Kasumi-1 (cell line): ENCODE results near the gene RAPGEF5.

Experiments used
- DNase-seq, 2 experiments: peaks; one replicate each; lab custom pipeline; 2025; lab: John Stamatoyannopoulos, UW

Gene RAPGEF5

DNA sequence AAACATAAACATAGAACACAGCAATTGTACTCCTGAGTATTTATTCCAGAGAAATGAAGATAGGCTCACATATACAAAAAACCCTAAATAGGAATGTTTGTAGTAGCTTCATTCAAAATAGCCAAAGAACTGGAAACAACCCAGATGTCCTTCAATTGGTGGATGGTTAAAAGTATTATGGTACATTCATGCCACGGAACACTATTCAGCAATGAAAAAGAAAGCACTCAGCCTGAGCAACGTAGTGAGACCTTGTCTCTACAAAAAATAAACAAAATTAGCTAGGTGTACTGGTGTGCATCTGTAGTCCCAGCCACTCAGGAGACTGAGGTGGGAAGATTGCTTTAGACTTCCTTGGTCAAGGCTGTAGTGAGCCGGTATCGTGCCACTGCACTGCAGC lies 94.4 kb downstream of the RAPGEF5 start:
- DNase-seq = no peak

- no peak for DNase-seq
Measured at GRCh38 chr7:22256541-22257096, 100.3 kb downstream of the RAPGEF5 start.

GRCh38 chr7:22255834-22256233 lies 101.1 kb downstream of the RAPGEF5 start:
- no peak for DNase-seq

DNA sequence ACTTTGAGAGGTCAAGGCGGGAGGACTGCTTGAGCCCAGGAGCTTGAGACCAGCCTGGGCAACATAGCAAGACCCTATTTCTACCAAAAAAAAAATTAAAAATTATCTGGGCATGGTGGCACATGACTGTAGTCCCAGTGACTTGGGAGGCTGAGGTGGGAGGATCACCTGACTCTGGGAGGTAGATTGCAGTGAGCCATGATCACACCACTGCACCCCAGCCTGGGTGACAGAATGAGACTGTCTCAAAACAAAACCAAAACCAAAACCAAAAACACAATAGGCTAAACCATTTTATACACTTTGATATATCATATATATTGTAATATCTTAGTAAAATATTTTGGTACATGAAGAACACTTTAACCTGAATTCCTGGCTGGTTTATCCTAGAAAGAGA lies 101.6 kb downstream of the RAPGEF5 start:
- no peak for DNase-seq

- DNase-seq = no peak
Measured at GRCh38 chr7:22252936-22253536, 103.9 kb downstream of the RAPGEF5 start.

DNA sequence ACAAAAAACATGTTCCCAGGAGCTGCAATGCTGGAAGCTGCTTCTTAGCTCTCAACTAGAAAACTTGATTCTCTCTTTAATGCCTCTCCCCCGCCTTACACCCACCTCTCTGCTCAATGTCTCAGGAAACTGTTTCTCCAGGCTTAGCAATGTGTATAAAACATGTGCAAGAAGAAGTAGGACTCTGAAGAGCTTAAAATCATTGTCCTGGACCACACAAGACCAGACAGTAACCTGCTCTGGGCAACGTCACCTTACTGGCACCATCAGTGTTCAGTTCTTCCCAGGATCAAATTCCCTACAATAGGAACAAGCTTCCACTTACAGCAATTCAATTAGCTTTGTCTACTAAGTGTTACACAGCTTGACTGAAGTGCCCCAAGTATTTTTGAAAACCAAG lies 104.9 kb downstream of the RAPGEF5 start:
- DNase-seq = no peak

GRCh38 chr7:22251281-22251680 lies 105.7 kb downstream of the RAPGEF5 start:
- DNase-seq = no peak

- no peak for DNase-seq
Measured at GRCh38 chr7:22250390-22250789, 106.6 kb downstream of the RAPGEF5 start.

DNA sequence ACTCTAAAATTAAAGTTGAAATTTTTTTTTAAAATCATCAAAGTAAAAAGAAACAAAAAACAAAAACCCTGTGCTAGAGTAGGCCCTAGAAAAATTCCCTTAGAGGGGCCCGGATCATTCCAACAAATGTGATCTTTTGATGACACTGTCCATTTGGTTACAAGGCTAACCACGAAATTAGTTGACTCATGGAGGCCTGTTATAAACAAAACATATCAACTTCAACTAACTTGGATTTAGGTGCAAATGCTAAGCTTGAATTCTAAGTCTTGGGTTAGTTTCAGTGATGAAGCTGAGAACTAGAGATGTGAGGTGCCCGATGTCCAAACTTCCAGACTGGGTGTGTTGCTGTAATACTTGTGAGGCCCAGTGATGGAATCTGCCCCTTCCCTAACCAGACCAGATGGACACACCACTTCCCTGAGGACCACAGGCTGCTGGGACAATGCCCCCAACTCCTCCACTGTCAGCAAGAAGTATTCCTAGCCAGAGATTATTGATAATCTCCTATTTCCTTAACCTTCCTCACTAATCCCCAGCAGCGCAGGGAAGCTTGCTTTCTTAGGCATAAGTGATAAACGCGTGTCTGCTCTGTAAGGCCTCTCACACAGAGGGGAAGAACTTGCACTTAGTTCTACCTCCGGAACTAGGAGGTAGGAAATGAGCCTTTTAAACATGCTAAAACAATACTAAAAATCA lies 108.7 kb downstream of the RAPGEF5 start:
- DNase-seq = no peak

- DNase-seq = no peak
Measured at GRCh38 chr7:22241805-22242390, 115.1 kb downstream of the RAPGEF5 start.

DNA sequence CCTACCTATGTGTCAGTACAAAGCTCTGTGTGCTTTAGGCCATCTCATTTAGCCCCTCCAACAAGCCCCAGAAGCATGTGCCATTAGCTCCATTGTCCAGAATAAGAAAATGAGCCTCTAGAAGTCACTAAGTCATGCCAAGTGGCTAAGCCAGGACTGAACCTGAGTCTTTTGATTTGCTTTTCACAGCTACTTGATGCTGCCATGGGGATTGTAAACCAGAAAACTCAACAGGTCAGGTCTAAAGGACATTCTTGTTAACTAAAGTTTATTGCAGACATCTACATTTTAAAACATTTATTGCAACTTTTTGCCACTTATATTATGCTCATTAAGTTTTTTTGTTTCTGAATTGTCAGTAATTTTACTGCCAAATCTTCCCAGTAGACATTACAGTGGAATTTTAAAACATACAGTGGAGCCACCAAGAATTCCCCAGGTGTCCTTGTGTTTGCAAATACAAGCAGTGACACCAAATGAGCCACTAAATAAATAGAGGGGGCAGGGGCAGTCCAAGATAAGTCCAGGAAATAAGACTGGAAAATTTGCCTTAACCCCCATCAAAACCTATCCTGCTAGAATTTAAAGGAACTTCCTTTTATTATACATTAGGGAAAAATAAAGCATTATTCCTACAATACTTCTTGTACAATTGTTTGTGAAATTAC lies 115.9 kb downstream of the RAPGEF5 start:
- DNase-seq = no peak

DNA sequence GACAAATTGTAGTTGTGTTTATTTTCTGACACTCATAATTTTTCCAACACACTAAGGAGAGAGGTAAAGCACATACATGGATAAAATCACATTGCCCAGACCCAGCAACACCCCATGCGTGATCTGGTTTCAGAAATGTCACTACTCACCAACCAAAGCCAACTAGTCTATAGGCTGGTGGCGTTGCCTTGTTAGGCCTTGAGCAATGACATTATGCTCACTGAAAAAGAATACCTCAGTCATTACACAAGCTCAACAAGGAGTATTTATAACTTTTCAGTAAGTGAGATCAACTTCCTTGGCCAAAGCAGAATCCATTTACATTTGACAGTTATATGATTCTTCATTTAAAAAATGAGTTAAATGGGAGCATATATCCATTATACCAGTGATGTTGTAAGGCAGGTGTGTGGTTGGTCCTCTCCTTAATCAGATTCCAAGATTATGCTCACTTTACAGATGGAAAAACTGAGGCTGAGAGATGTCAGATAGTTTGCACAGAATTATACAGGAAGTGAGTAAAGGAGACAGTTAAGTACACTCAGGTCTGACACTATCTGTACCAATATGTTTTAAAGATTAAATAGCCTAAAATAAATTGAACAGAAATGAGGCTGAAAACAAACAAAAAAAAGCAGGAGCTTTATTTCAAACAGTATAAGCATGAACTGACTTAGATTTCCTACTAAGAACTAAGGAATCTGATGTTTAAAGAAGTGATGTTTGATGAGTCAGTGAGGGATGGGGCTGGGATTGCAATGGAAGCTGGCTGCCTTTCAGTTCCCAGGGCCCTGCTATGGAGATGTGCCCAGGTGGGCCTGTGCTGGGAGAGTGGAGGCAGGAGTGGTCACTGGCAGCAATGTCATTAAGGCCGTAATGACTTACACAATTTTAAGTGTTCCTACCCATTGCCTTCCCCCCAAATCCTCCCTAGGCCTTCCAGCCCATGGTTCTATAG lies 118.3 kb downstream of the RAPGEF5 start:
- no peak for DNase-seq

- no peak for DNase-seq
Measured at GRCh38 chr7:22235134-22235533, 121.8 kb downstream of the RAPGEF5 start.

- no peak for DNase-seq
Measured at GRCh38 chr7:22234227-22234626, 122.7 kb downstream of the RAPGEF5 start.

GRCh38 chr7:22231806-22232205 lies 125.1 kb downstream of the RAPGEF5 start:
- no peak for DNase-seq

- no peak for DNase-seq
Measured at GRCh38 chr7:22231141-22231540, 125.8 kb downstream of the RAPGEF5 start.

DNA sequence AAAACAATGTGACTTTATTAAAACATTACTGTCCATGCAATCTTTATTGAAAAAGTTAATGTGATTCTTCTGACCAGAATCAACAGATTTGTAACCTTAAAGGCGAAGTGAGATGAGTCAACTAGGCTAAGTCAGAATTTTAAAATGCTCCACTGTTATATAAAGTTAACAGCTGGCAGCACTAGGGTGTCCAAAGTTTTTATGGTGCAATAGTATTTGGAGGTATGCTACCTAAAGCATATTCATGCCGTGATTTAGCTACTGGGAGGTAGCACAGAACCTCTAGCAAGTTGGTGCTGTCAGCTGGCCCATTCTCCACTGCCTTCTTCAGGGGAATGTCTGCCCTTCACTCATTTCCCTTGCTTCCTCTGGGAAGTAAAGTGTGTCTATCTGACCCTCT lies 126.7 kb downstream of the RAPGEF5 start:
- DNase-seq = no peak

- no peak for DNase-seq
Measured at GRCh38 chr7:22229148-22229547, 127.8 kb downstream of the RAPGEF5 start.

DNA sequence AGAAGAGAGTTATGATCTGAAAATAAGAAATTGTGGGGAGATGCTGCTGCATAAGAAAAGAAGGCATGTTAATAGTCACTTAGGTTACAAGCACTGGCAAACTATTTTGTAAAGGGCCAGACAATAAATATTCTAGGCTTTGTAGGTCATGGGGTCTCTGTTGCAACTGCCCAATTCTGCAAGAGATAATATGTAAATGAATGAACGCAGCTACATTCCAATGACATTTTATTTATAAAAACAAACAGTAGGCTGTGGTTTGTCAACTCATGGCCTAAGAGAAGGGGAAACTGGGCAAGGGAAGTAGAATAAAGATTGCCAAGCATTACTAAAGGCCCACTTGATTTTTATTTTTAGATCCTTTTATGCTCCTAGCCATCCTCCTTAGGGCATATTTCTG lies 133.1 kb downstream of the RAPGEF5 start:
- no peak for DNase-seq

- no peak for DNase-seq
Measured at GRCh38 chr7:22220941-22221340, 136.0 kb downstream of the RAPGEF5 start.

- DNase-seq = no peak
Measured at GRCh38 chr7:22219739-22220493, 137.0 kb downstream of the RAPGEF5 start.
